Hepatocyte (in vitro differentiated cells): Measurements from ENCODE around the gene DMD. TPM values are rescaled to one million over a fixed set of nuclear protein-coding genes. Genes with fewer than 3 reads are reported as not detected.
"Not testable (repeated sequence)": the region's sequence is repeated elsewhere in the genome, so short reads cannot be mapped to it uniquely, and the experiment has no call there.

Source experiments
- DNase-seq: peaks from one replicate; pipeline ENCODE4 v3.0.0-alpha.2; 2016; ENCODE audit warnings: low spot score
- H2AFZ ChIP-seq: fragments of 200-600 bp; sonication (generic); 2 replicates; pipeline ENCODE4 v1.6.0; 2016; ENCODE audit warnings: antibody characterized with exemption, mild to moderate bottlenecking
- H3K27ac ChIP-seq: fragments of 200-600 bp; sonication (generic); 2 replicates; pipeline ENCODE4 v1.5.1; 2016; ENCODE audit warnings: mild to moderate bottlenecking
- H3K27me3 ChIP-seq: fragments of 200-600 bp; sonication (generic); 2 replicates; pipeline ENCODE4 v1.6.1; 2016
- H3K36me3 ChIP-seq: fragments of 200-600 bp; sonication (generic); replicated peaks from 2 replicates; pipeline ENCODE4 v1.5.1; 2016; ENCODE audit warnings: low read depth; ENCODE audit not compliant: insufficient read depth
- H3K4me1 ChIP-seq: fragments of 200-600 bp; sonication (generic); 2 replicates; pipeline ENCODE4 v1.5.1; 2016; ENCODE audit warnings: mild to moderate bottlenecking, moderate library complexity; ENCODE audit not compliant: insufficient read depth
- H3K4me2 ChIP-seq: fragments of 200-600 bp; sonication (generic); 2 replicates; pipeline ENCODE4 v1.6.0; 2016
- H3K4me3 ChIP-seq: fragments of 200-600 bp; sonication (generic); 2 replicates; pipeline ENCODE4 v1.5.1; 2016; ENCODE audit warnings: mild to moderate bottlenecking
- H3K79me2 ChIP-seq: fragments of 200-600 bp; sonication (generic); 2 replicates; pipeline ENCODE4 v1.6.0; 2017; ENCODE audit warnings: mild to moderate bottlenecking
- H3K9me2 ChIP-seq: fragments of 200-600 bp; sonication (generic); replicated peaks from 2 replicates; pipeline ENCODE4 v1.6.0; 2017; ENCODE audit warnings: mild to moderate bottlenecking; ENCODE audit not compliant: insufficient read depth
- H3K9me3 ChIP-seq: fragments of 200-600 bp; sonication (generic); 2 replicates; pipeline ENCODE4 v1.5.1; 2016; ENCODE audit warnings: low read depth, mild to moderate bottlenecking
- H4K20me1 ChIP-seq: fragments of 200-600 bp; sonication (generic); 2 replicates; pipeline ENCODE4 v1.6.0; 2016; ENCODE audit warnings: mild to moderate bottlenecking; ENCODE audit not compliant: insufficient read depth, poor library complexity, severe bottlenecking
- CTCF ChIP-seq: fragments of 200-600 bp; sonication (generic); IDR thresholded peaks from 2 replicates; pipeline ENCODE4 v1.5.1; 2016; ENCODE audit warnings: antibody characterized with exemption, mild to moderate bottlenecking; ENCODE audit not compliant: poor library complexity
- EZH2 ChIP-seq: fragments of 200-600 bp; sonication (generic); IDR thresholded peaks from 2 replicates; pipeline ENCODE4 v1.6.1; 2016; ENCODE audit warnings: antibody characterized with exemption, mild to moderate bottlenecking, borderline replicate concordance
- EZH2phosphoT487 ChIP-seq: fragments of 200-600 bp; sonication (generic); IDR thresholded peaks from one replicate; pipeline ENCODE4 v1.6.1; 2018; ENCODE audit warnings: antibody characterized with exemption, mild to moderate bottlenecking, low read depth, moderate library complexity; ENCODE audit not compliant: unreplicated experiment, severe bottlenecking
- WGBS: methylation state at CpG from one replicate; pipeline ENCODE4 v1.1.6; 2016; ENCODE audit warnings: low lambda C conversion rate; ENCODE audit errors: missing lambda C conversion rate; 5-methylcytosine and 5-hydroxymethylcytosine counted together
- polyA plus RNA-seq: library from polyadenylated mRNA; unstranded; fragments of >200 nt; fragmentation: Nextera tagmentation; extraction: Ambion mirVana; gene quantifications from 2 replicates; pipeline ENCODE4 v1.2.1, GENCODE V29; 2016
- total RNA-seq: library from RNA; depleted of rRNA; stranded (reverse); fragments of >200 nt; gene quantifications from 2 replicates; pipeline ENCODE4 v1.2.3, GENCODE V29; 2014

Gene DMD
- total and polyA plus RNA-seq, 2 experiments from 2014 or later, result 14.2 to 27.8 TPM

GRCh38 chrX:32708542-32708941, 502.8 kb downstream of the DMD start:
- WGBS, result 89% methylated on average over 4 of the region's 4 CpGs
- H3K9me3 ChIP-seq, result no peaks in the 10 kb centered on the region
- no peak overlapping the region for H3K4me2 ChIP-seq
- H3K9me2 ChIP-seq, result no peaks in the 10 kb centered on the region
- no peaks in the 10 kb centered on the region for H4K20me1 ChIP-seq
- no peak overlapping the region for H3K27ac ChIP-seq
- H3K4me1 ChIP-seq, result no peaks in the 10 kb centered on the region
- H2AFZ ChIP-seq, result no peak overlapping the region
- TF ChIP-seq EZH2phosphoT487 (no peak), CTCF (no peak), EZH2 (no peak)
- H3K27me3 ChIP-seq, result no peaks in the 10 kb centered on the region
- H3K79me2 ChIP-seq, result no peaks in the 10 kb centered on the region
- DNase-seq, result no peak
- H3K36me3 ChIP-seq, result no peaks in the 10 kb centered on the region
- H3K4me3 ChIP-seq, result no peak overlapping the region

GRCh38 chrX:32705385-32705784, 506.0 kb downstream of the DMD start:
- not testable (repeated sequence) for H2AFZ ChIP-seq, H3K9me3 ChIP-seq, H4K20me1 ChIP-seq, H3K9me2 ChIP-seq, H3K36me3 ChIP-seq, H3K4me3 ChIP-seq, H3K27ac ChIP-seq, H3K79me2 ChIP-seq, H3K4me1 ChIP-seq, H3K27me3 ChIP-seq, H3K4me2 ChIP-seq, DNase-seq
- WGBS, result 91% methylated on average over 9 of the region's 9 CpGs

GRCh38 chrX:32687379-32687778, 524.0 kb downstream of the DMD start:
- Histone ChIP-seq H3K36me3 (no peaks in the 10 kb centered on the region), H3K27me3 (no peaks in the 10 kb centered on the region)
- 78% methylated on average over 1 of the region's 1 CpG for WGBS

GRCh38 chrX:32678487-32678886, 532.9 kb downstream of the DMD start:
- H3K4me3 ChIP-seq, result no peak overlapping the region
- no peak for DNase-seq
- no peaks in the 10 kb centered on the region for H3K9me3 ChIP-seq
- no peaks in the 10 kb centered on the region for H4K20me1 ChIP-seq
- no peaks in the 10 kb centered on the region for H3K9me2 ChIP-seq
- H3K79me2 ChIP-seq, result no peaks in the 10 kb centered on the region
- no peak for TF ChIP-seq CTCF
- TF ChIP-seq EZH2, result no peak
- no peak for TF ChIP-seq EZH2phosphoT487
- no peaks in the 10 kb centered on the region for H3K27me3 ChIP-seq
- no peak overlapping the region for H3K27ac ChIP-seq
- peaks cover 3% of the 10 kb centered on the region for H3K4me1 ChIP-seq
- H3K36me3 ChIP-seq, result no peaks in the 10 kb centered on the region
- WGBS, result 91% methylated on average over 5 of the region's 5 CpGs
- no peak overlapping the region for H2AFZ ChIP-seq
- no peak overlapping the region for H3K4me2 ChIP-seq

More at GRCh38 chrX:32687379-32687778, 524.0 kb downstream of the DMD start:
- H3K79me2 ChIP-seq, result no peaks in the 10 kb centered on the region
- no peaks in the 10 kb centered on the region for H4K20me1 ChIP-seq
- H3K9me2 ChIP-seq, result no peaks in the 10 kb centered on the region
- H3K27ac ChIP-seq, result no peak overlapping the region
- H3K4me1 ChIP-seq, result no peaks in the 10 kb centered on the region
- H3K9me3 ChIP-seq, result no peaks in the 10 kb centered on the region
- no peak overlapping the region for H2AFZ ChIP-seq
- no peak overlapping the region for H3K4me2 ChIP-seq
- TF ChIP-seq EZH2, result no peak
- TF ChIP-seq EZH2phosphoT487, result no peak
- TF ChIP-seq CTCF, result no peak
- no peak for DNase-seq
- no peak overlapping the region for H3K4me3 ChIP-seq
